ENCODE measurements around the gene SLBP.
"Not testable (repeated sequence)": the region's sequence is repeated elsewhere in the genome, so short reads cannot be mapped to it uniquely, and the experiment has no call there.

SLBP gene

GRCh38 chr4:1673671-1674070, 38.4 kb downstream of the SLBP start:
- DNase-seq, result no peak

- not testable (repeated sequence) for DNase-seq
Measured at GRCh38 chr4:1671011-1671410, 41.1 kb downstream of the SLBP start.

GRCh38 chr4:1670279-1670678, 41.8 kb downstream of the SLBP start:
- DNase-seq, result no peak

DNA sequence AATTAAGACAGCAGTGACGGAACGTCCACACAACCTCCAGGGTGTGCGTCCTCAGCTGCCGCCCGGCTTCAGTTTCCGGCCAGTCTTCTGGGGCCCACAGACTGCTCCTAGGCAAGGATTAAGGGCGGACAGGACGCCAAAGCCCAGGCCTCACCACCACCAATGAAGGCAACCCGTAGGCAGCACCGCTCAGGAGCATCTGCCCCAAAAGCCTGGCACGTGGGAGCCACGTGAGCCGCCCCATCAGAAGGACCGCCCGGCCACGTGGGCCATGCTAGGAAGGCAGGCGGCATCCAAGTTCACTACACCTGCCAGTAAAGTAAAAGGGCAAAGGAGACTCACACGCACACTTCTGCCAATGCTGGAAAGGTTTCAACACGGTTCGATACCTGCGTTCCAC, 42.3 kb downstream of the SLBP start:
- no peak for DNase-seq

- no peak for DNase-seq
Measured at GRCh38 chr4:1669270-1669669, 42.8 kb downstream of the SLBP start.

DNA sequence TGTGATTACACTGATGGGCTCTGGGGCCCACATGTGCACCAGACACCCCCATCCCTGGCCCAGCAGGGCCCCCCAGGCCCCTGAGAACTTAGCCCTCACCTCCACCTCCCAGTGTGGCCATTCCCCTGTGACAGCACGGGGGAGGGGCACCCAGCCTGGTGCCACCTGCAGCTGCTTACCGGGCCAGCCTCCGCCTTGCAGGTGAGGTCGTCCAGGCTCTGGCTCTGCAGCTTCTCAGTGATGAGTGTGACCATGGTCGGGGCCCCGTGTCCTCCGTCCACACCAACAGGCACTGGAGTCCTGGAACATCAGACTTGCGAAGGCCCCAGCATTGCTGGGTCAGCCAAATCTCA, 43.7 kb downstream of the SLBP start:
- no peak for DNase-seq

GRCh38 chr4:1667273-1667672, 44.8 kb downstream of the SLBP start:
- DNase-seq, result no peak

GRCh38 chr4:1666391-1666790, 45.7 kb downstream of the SLBP start:
- DNase-seq, result no peak

DNA sequence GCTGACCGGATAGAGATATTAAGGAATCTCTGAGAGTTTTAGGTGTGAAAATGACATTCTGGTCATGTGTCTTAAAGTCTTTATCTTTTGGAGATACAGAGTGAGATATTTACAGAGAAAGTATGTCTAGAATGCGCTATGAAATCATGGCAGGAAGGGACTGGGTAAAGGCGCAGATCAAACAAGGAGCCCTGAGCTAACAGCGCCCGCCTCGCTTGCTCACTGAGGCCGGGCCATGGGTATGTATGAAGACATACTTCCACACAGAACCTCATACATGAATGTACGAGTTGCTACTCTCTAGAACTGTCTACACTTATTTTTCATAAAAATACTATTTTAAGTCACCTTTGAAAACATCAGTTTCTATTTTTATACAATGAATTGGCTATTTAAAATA, 48.0 kb downstream of the SLBP start:
- no peak for DNase-seq

- no peak for DNase-seq
Measured at GRCh38 chr4:1663549-1663948, 48.6 kb downstream of the SLBP start.

DNA sequence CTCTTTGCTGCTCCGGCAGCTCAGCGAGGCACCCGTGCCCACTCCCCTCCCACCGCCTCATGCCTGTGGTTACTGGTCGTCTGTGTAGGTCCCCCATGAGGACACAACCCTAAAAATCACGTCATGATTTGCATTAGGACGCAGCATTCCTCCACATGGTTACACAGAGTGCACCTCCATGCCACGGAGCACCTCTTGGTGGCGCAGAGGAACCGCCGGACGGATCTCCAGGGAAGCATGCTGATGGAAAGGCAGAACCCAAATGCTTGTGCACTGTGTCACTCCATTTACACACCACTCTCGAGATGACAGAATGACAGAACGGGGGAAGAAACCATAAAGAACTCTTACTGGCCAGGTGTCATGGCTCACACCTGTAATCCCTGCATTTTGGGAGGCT, 50.4 kb downstream of the SLBP start:
- DNase-seq, result no peak

GRCh38 chr4:1660948-1661677, 51.0 kb downstream of the SLBP start:
- DNase-seq, result no peak

DNA sequence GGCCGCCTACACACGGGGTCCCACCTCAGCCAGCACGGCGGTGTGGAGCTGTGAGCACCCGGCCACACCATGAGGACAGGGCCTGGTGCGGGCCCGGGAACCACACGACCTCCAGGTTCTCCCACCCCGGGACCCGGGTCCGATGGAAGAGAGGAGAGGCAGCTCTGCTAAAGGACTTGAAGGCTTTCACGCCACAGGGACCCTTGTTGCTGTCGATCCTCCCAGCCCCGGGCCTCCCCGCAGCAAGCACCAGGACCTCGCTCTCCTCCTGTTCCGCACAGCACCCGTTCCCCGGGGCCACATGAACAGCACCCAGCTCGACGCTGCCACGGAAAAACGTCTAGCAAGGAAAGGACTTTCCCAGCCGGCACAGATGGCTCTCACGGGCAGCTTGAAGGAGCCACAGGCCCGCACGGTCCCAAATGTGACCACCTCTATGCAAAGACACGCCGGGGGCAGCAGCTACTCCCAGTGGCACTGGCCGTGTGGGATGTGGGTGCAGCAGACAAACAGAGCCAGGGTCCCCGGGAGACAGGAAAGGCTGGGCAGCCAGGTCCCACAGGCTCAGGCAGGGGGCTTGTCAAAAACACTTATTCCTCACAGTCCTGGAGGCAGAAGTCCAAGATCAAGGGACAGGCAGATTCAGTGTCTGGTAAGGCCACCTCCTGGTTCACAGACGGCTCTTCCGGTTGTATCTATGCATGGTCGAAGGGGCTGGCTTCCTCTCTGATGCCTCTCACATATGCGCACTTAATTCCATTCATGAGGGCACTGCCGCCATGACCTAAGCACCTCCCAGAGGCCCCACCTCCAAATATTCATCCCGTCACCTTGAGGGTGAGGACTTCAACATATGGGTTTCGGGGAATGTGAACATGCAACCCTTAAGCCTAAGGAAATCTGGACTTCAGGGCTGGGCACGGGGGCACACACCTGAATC, 52.7 kb downstream of the SLBP start:
- no peak for DNase-seq

GRCh38 chr4:1658581-1658980, 53.5 kb downstream of the SLBP start:
- DNase-seq, result no peak

DNA sequence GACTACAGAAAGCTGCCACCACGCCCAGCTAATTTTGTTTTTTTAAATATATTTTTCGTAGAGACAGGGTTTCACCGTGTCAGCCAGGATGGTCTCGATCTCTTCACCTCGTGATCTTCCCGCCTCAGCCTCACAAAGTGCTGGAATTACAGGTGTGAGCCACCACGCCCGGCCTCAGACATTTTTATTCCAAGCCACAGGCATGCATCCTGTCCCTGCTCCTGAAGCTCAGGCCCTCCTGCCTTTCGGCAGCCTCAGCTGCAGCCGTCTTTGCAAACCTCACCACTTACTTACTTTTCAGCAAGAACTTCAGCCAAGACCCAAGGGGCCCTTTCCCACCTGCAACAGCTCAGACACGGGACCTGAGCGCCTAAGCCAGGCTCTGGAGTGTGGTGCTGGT, 54.0 kb downstream of the SLBP start:
- no peak for DNase-seq

DNA sequence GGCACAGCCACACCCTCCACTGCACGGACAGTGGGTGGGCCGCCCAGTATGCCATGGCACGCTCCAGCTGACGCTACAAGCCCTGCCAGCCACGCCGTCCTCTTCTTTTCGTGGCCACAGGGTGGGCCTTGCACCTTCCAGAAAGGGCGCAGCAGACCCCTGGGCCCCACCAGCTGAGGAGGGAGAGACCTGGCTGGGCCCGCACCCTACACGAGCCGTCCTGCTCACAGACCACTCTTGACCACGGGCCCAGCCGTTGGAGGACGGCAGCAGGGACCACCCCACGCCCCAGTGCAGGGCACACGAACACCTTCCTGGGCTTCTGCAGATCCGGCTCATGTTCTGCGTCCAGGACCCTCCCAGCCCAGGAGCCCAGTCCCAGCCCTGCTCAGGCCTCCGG, 55.1 kb downstream of the SLBP start:
- DNase-seq, result no peak

GRCh38 chr4:1656132-1656531, 56.0 kb downstream of the SLBP start:
- DNase-seq, result no peak

DNA sequence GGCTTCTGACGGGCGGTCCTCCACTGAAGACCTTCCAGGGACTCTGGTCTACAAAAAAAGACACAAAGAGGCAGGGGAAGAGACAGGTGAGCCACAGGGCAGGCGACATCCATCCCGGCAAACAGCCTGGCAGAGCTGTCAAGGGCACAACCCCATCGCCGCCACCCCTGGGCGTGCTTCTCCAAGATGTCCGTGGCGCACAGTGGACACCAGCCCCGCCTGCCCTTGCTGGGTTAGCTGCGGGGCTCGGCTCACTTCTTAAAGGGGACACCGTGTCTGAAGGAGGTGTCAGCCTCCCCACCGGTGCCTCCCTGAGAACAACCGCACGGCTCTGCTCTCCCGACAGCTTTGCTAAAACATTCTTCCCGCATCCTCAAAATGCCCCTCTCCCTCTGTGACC, 56.4 kb downstream of the SLBP start:
- DNase-seq, result no peak

DNA sequence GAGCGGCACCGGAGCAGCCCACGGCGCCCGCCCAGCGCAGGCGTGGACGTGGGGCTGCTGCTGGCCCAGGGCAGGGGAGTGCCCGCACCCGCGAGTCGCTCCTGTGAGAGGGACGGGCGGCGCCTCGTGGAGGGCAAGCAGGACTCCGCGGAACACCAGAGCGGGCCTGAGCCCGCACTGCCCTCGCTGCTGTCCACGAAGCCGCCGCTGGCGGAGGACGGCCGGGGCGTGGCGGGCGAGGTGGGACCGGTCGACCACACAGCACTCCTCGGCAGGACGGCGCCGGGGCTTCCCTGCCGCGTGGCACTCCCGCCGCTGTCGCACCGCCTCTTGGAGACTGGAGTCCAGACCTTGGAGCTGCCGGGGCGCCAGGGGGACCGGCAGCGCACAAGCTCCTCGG, 57.0 kb downstream of the SLBP start:
- no peak for DNase-seq

DNA sequence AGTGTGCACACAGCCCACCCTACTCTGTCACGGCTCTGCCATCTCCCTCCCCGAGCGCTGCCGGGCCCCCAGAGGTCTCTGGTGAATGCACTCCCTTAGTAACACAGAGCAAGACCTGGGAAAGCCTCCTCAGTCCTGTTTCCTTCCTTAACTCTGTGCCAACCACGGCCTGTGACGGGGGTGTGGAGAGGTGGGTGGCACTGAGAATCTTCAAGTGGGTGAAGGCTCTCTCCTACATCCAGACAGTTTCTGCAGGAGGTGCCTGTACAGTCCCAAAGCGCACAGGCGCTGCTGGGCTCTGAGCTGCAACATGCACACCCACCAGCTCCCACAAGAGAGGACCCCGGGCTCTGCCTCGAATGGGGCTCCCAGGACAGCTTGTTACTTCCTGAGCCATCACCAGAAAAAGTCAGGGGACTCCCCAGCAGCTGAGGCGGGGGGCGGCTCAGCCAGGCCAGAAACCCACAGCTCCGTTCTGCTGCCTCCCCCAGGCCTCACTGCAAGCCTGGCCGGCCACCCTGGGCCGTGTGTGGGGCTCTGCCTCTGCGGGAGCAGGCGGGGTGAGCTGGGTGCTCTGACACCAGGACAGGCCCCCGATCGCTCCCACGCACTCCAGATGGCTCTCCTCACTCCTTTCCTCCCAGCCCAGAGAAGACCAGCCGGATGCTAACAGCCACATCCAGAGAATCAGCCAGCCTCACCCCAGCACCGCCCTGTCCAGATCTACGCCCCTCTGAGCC, 57.7 kb downstream of the SLBP start:
- DNase-seq, result no peak

DNA sequence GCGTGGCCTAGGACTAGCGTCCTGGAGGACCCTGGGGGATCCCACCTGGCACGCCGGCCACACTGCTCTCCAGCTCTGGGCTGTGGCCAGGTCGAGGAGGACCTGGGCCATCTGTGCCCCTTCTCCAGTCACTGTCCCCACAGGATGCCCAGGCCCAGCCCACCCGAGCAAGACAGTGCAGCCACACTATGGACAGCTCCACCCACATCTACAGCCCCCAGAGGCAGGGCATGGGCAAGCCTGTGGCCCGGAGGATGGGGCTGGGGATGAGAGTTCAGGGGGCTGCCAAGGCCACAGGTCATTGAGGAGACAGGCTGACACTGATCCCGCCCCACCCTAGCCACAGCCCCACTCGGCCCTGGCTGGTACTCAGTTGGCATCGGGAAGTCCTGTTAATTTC, 58.3 kb downstream of the SLBP start:
- no peak for DNase-seq

DNA sequence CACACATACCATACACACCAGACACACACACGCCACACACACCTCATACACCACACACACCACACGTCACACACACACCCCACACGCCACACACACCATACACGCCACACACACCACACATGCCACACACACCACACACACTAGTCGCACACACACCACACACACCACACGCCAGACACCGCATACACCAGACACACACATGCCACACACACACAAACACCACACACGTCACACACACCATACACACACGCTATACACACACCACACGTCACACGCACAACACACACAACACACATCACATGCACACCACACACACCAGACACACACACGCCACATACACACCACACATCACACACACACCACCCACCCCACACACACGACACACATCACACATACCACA, 60.0 kb downstream of the SLBP start:
- DNase-seq, result no peak

DNA sequence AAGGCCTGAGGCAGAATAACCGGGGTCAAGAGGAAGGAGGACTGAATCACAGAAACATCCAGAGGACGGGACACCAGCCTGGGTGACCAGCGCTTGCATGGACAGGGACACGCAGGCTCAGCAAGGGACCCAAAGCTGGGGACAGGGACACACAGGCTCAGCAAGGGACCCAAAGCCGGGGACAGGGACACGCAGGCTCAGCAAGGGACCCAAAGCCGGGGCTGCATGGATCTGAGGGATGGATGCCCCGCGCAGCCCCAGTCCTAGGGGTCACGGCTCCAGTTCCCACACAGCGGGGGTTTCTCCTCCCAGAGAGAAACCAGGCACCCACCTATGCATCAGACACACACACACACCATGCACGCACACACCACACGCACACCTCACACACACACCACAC, 60.5 kb downstream of the SLBP start:
- DNase-seq, result no peak

- DNase-seq, result no peak
Measured at GRCh38 chr4:1648962-1649361, 63.2 kb downstream of the SLBP start.
